CD4-positive, alpha-beta T cell treated with Interleukin-4 for 1 hour (primary cell): ENCODE data around the gene SLC8A2.

Experiments
- DNase-seq, 2 donors: peaks; one replicate each; pipeline ENCODE4 v3.0.0-alpha.2; 2020 to 2022

SLC8A2 gene

DNA sequence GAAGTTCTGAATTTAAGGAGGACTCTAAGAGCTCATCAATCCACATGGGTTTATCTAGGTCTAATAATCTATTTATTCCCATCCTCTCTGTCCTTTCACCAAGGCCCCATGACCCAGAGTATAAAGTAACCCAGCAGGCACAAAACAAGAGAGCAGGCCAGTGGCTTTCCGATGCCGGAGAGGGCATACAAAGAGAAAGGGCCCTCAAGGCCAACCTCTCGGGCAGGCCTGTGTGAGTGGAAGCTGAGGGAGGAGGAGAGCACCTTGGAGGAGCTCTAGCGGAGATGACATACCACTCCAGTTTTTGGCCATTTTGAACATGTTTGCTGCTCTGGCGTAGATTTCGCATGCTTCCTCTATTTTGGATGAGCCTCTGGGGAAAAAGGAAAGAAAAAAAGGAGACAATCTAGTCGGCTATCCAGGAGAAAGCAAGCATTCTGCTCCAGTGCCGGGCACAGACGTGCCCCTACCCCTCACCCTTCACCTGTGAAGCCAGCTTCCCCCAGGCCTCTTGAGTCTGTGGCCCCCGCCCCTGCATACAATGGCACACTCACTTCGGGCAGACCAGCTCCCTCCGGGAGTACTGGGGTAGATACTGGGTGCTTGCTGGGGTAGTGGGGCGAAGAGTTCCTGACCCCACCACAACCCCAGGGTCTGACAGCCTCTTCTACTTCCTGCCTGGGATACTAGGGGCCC, 31.6 kb upstream of the SLC8A2 start:
- DNase-seq, result no peak

DNA sequence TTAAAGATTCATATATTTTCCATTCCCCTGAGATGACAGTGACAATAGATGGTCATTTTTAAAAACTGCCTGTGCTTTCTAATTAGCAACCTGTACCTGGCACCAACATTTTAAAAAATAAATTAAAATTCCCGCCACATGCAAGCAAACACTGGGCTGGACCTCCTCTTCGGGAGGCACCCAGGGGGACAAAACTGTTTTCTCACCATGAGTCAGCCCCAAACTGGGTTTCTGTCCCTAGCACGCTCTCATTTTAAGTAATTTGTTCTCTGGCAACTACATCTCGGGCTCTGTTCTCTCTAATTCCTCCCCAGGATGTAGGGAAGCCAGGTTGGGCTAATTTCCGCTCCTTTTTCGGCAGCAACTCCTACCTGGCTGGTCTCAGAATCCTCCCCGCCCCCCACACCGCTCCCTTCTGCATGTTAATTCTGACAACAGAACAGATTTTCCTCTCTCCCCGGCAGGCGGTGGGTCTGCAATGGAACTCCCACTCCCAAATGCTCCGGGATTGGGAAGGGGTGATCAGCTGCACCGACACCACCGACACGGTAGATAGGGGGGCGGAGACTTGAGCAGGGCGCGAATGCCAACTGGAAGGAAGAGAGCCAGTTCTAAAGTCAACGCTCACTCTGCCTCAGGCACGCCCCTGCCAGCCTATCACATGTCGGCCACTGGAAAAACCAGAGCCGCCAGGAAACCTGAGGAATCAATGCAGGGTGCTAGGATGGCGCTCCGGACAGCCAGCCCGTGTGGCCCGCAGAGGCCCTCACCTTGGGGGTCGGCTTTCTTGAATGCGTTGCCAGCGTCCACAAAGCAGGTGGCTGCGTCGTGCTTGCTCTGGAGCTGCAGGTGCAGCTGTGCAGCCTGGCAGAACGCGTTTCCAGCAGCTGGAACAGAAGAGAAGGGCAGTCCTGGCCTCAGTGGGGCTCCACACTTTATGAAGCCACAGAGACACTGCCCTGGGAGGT, 28.5 kb upstream of the SLC8A2 start:
- DNase-seq, result no peak

DNA sequence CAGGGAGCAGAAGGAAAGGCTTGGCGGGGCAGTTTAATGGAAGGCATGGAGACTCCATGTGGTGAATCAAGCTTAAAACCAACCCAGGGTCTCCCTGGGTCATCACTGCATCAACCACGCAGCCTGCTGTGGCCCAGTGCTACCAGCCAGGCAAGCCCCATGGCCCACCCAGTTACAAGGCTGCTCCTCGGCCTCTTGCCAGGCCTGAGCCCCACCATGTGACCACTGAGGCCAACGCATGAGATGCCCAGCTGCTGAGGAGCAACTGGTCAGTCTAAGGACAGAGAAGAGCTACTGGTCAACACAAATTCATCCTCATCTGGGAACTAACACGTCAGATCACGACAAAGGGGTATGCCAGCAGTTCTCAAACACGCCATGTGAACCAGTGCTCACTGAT, 27.7 kb upstream of the SLC8A2 start:
- no peak for DNase-seq

DNA sequence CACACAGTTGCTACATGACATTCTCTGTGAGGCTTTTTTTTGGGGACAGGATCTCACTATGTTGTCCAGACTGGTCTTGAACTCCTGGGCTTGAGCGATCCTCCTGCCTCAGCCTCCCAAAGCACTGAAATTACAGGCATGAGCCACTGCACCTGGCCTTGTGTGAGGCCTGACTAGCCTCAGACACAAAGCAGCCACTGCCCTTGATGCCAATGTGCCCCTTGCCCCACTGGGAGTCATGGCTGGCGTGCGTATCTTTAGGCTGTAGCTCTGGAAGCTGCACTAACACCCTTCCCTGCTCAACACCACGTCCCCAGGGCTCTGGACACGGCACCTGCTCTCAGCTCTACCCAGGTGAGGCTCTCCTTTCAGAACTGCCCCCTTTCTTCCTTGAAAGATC, 26.9 kb upstream of the SLC8A2 start:
- DNase-seq, result no peak

DNA sequence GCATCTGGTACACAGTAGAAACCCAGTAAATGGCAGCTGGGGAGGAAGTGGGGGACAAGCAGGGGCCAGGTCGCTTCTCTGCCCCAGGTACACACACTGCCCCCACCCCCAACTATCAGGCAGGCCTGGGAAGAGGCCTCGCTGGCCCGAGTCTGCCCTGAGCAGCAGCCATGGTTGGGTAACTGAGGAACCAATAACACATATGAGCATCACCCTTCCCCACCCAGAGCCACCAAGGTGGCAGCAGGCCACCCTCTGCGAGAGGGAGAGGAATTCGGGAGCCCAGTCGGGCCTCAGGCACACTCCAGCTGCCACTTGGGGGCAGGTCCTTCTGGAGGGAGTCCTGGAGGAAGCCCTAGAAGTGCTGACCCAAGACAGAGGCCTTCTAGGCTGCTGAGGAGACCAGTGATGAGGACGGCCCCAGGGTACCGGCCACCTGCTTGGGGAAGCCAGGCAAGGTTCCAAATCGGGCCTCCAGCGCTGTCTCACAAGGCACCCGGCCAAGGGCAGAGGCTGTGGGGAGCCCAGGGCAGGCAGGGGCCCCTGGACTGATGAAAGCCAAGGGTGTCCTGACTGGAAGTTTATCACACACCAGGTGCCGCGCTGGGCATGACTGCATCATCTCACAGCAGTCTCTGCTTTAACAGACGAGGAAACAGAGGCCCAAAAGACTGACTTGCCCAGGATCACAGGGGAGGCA, 26.3 kb upstream of the SLC8A2 start:
- no peak for DNase-seq

DNA sequence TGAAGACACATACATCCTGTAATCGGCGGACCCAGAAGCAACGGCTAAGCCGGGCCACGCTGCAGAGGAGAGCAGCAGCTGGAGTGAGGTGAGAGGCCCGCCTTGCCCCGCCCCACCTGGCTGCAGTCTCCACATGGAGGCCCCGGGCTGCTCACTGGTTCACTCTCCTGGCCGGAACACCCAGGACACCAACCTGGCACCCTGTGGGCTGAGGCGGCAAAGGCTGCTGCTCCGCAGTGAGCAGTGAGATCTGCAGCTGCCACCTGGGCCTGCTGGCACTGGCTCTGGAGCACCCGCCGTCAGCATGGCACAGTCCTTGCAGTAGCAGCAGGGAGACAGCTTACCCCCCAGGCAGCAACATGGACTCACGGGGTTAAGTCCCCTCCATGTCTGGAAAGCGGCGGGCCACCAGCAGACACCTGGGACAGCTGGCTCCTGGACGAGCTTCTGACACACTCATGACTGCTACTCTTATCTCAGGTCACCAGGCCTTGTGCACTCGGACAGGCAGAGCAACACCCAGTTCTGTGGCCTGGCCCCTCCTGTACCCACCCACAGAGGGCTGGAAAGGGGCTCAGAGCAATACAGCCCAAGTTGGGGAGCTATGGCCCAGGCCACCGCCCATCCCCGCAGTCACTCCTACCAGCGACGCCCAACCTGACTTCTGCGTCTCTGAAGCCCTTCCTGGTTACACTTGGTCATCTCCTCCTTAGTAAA, 25.5 kb upstream of the SLC8A2 start:
- DNase-seq, result no peak

GRCh38 chr19:47495478-47496372, 24.0 kb upstream of the SLC8A2 start:
- DNase-seq, result no peak

DNA sequence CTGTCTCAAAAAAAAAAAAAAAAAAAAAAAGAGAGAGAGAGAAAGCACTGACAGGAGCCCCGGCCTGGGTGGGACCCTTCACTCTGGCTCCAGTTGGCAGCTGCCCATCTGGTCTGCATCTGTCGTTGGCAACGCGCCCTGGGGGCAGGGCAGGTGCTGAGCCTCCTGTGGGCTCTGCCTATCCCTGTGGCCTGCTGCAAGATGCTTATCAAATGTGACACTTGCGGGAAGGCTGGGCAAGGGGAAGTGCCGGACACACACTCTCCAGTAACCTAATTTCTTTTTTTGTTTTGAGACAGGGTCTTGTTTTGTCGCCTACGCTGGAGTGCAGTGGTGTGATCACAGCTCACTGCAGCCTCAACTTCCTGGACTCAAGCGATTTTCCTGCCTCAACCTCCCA, 23.0 kb upstream of the SLC8A2 start:
- no peak for DNase-seq

DNA sequence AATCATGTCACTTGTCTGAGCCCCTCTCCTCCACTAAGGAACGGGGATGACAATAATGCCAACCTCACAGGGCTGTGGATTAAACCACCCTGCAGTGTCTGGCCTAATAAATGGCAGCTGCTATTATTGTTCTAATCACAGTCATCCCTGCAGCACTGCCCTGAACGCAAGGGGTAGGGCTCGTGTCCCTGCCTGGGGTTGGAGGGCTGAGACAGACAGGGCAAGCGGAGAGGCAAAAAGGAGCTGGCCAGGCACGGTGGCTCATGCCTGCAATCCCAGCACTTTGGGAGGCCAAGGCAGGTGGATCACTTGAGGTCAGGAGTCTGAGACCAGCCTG, 22.5 kb upstream of the SLC8A2 start:
- DNase-seq, result no peak

DNA sequence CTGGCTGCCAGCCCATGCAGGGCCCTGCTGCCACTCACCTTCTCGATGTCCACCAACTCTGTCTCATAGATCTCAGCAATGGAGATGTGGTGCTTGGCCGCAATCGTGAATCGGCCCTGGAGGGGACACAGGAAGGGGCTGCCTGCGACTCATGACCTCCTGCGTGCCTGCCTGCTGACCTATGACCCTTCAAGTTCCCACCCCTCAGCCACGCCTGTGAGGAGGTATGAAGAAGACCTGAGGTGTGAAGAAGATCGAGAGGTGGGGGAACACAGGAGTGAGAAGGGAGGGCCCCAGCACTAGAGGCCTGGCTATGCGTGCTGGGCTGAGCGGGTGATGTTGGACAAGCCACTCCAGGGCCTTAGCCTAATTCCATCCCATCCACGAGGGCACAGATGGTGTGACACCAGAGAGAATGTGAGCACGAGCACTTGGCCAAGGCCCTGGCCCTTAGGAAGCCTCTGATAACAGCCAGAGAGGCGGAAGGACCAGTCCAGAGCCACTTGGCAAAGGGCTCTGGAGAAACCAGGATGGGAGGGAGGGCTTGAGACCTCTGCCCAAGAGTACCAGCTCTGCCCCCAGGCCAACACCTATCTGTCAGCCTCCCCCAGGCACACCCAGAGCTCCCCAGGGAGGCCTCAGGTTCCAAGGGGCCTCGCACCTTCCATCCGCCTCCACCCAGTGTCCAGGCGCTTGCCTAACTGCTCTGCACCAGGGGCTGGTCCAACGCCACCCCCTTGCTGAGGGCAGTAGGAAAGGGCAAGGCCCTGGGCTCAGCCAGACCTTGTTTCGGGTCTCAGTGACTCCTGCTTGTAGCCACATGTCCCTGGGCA, 21.9 kb upstream of the SLC8A2 start:
- no peak for DNase-seq

DNA sequence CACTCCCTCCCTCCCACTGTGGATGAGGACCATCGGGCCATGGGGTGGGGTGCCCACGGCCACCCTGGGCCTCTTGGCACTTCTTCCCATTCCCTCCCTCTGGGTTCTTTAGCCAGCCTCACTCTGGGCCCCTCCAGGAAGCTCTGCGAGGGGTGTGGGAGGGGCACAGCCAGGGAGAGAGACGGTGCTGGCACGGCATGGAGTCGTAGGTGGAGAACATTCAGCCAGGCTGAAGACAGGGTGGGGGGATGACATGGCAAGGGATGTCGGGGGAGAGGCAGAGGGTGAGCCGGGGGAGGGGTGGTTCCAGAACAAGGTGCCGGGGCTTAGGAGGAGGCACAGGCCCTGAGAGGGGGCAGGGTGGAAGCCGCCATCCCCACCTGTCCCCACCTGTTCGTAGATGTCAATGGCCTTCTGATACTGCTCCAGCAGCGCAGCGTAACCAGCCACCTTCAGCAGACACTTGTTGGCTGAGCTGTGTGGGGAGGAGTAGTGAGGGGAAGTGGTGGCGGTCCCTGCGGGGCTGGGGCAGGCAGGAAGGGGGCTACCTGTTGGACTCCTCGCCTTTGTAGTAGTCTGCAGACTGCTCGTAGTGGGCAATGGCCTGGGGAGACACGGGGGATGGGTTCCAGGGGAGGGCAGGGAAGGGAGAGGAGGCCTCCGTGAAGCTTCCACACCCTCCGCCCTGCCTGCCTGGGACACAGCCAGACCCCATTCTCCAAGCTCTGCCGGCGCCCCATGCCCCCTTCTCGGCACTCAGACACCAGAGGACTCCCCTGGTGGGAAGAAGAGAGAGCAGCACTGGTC, 21.1 kb upstream of the SLC8A2 start:
- DNase-seq, result no peak

DNA sequence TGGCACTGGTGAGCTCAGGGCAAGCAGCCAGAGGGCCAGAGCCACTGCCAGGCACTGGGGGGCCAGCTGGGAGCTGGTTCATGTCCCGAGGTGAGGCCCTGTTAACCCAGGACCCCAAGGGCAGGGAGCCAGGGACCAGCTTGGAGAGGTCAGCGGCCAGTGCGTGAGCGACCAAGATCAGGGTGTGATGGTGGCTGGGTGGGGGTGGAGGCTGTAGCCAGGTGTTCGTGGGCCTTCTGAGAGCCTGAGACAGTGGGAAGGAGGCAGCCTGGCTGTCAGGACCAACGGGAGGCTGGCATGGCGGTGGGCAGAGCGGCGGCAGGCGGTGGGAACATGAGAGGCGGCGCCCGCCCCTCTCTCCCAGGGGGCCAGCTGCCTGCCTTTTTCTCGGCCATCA, 20.4 kb upstream of the SLC8A2 start:
- DNase-seq, result no peak

DNA sequence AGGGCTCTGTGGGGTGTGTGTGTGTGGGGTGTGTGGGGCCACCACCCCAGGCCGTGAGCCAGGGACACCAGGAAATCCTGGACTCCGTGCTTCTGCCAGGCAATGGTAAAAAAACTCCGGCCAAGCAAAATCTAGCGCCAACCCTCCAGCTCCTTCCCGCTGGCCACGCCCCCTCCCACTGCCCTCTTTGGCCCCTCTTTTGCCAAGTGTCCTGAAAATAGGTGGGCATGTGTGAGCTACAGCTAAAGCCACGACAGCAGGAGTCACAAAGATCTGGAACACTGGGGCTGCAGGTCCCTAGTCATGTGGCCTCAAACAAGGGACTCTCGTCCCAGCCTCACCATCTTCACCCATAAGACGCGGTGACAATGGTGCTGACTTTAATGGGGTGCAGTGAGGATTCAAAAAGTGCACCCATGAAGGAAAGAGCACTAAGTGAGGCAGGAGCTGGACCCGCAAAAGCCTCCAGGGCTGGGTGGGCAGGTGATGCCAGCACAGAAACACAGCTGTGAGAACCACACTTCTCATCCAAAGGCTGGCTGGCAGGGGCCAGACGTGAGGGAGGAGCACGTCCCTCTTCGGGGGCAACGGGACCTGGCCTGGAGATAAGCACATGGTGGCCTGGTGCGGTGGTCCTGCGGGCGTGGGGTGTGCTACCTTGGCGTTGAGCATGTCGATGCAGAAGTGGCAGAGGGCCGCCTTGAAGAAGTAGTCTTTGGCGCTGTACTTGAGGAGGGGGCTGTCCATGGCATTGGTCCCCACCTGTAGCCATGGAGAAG, 19.9 kb upstream of the SLC8A2 start:
- DNase-seq, result no peak

GRCh38 chr19:47490847-47491246, 19.2 kb upstream of the SLC8A2 start:
- no peak for DNase-seq

- DNase-seq, result no peak
Observed at GRCh38 chr19:47490031-47490430, 18.3 kb upstream of the SLC8A2 start.

DNA sequence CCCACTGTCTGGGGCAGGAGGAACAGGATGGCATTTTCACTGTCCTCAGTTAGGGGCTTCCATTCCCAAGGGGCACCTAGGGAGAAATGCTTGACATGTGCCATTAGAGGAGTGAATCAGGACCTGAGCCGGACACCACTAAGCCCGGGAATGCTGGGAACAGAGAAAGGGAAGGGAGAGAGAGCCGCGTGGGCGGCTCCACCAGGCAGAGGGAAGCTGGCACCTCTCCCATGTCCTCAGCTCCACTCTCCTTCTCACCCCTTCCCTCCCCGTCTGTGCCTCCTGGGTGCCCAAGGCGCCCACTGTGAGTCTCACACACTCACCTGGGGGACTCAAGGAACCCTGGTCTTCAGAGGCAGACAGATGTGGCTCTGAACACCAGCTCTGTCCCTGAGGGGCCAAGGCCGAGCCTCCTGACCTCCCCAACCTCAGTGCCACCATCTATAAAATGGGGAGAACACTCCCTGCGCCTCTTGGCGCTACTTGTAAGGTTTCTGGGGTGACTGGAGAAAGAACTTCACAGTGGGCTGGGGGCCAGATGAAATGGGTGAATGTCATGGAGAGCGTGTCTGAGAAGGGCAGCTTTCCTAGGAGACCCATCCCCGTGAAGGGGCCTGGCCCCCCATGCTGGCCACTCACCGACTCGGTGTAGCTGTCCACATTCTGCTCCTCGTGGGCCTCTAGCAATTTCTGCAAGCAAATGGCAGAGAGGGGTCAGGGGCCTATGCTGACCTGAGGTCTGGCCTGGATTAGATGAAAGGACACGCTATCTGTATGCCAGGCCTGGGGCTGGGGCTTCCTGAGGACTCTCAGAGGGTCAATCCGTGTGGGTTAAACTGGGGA, 17.6 kb upstream of the SLC8A2 start:
- no peak for DNase-seq

GRCh38 chr19:47487551-47488515, 16.1 kb upstream of the SLC8A2 start:
- DNase-seq, result no peak
